ENCODE results near the gene RNF148.

DNA sequence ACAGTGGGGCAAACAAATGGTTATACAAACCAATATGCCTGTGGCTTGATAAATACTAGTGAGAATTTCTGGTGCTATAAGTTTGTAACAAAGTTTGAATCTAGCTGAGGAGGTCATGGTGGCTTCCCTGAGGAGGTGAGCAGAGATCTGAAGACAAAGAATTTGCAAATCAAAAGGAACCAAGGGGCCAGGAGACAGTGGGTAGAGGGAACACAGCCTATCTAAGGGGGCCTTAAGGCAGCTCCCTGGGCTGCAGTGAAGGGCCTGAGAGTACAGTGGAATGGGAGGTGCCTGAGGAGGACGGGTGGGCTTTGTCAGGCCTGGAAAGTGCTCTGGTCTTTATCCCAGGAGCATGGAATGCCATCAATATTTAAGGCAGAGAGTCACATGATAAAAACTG lies 25.6 kb downstream of the RNF148 start:
- no peak for TF ChIP-seq CTCF (IDR thresholded peaks at IDR 0.05)
- no peak for TF ChIP-seq ZFX (IDR thresholded peaks at IDR 0.05; ENCODE audit: borderline replicate concordance)
